ENCODE measurements around the gene CACNA1A.

GRCh38 chr19:13400296-13400695 is 106.0 kb downstream of the CACNA1A start:
- TF ChIP-seq CTCF (IDR thresholded peaks at IDR 0.05; ENCODE audit: insufficient read depth, low read length) (no peak), REST (IDR thresholded peaks at IDR 0.05; ENCODE audit: insufficient replicate concordance, low read depth) (no peak), POLR2AphosphoS5 (IDR thresholded peaks at IDR 0.05; ENCODE audit: low read depth) (no peak)
